Transverse colon (tissue), 3 donors: ENCODE data around the gene CHD6.

ENCODE experiments used
- CTCF ChIP-seq, 5 experiments: fragments of 200-600 bp in 3 of 5; fragments of 450-650 bp in 2 of 5; sonication (generic) in 3 of 5; IDR thresholded peaks; 1 replicate in 2 of 5; 2 replicates in 3 of 5; pipeline ENCODE4 v1.5.1; 2016 to 2017; ENCODE audit warnings: antibody characterized with exemption in 5 of 5, inconsistent platforms in 3 of 5, mild to moderate bottlenecking in 2 of 5, moderate library complexity in 1 of 5
- EP300 ChIP-seq: sonication (generic); formaldehyde crosslinking; IDR thresholded peaks from one replicate; pipeline ENCODE4 v1.6.1; 2017; ENCODE audit warnings: antibody characterized with exemption, low read depth
- POLR2A ChIP-seq: fragments of 450-650 bp; IDR thresholded peaks from one replicate; pipeline ENCODE4 v1.6.1; 2016; ENCODE audit warnings: antibody characterized with exemption, mild to moderate bottlenecking, moderate library complexity

- TF ChIP-seq CTCF (IDR thresholded peaks at IDR 0.05) (no peak), EP300 (no peak), POLR2A (no peak)
Observed at GRCh38 chr20:41364967-41365765, 253.0 kb downstream of the CHD6 start.
